Activated CD4-positive, alpha-beta T cell treated with anti-CD3 and anti-CD28 coated beads for 36 hours (primary cell): ENCODE data around the gene PDZD4. TPM values are rescaled to one million over a fixed set of nuclear protein-coding genes. Genes with fewer than 3 reads are reported as not detected.

Experiments
- ATAC-seq: fragments of 200-7000 bp; cut with Tn5 transposase; one replicate; pipeline ENCODE4 v1.10.0; 2021; ENCODE audit warnings: mild to moderate bottlenecking, moderate library complexity
- CTCF ChIA-PET: fragments of 350-600 bp; sonication (Branson Sonifier 250); formaldehyde crosslinking; loops from one replicate; lab custom pipeline; 2021; ENCODE audit warnings: antibody characterized with exemption; lab: Charles Lee
- POLR2A ChIA-PET: fragments of 350-600 bp; sonication (Branson Sonifier 250); formaldehyde crosslinking; loops from one replicate; lab custom pipeline; 2021; ENCODE audit warnings: antibody characterized with exemption, inconsistent platforms; lab: Charles Lee
- DNase-seq: peaks from one replicate; pipeline ENCODE4 v3.0.0-alpha.2; 2020
- H3K27ac Mint-ChIP-seq: one replicate; pipeline ENCODE4 v1.8.0; 2021; ENCODE audit warnings: mixed read lengths
- H3K27me3 Mint-ChIP-seq: one replicate; pipeline ENCODE4 v1.8.0; 2021; ENCODE audit warnings: mixed read lengths
- H3K36me3 Mint-ChIP-seq: one replicate; pipeline ENCODE4 v1.8.0; 2021; ENCODE audit warnings: low read depth, mixed read lengths
- H3K4me1 Mint-ChIP-seq: one replicate; pipeline ENCODE4 v1.8.0; 2021; ENCODE audit warnings: mixed read lengths
- H3K4me3 Mint-ChIP-seq: one replicate; pipeline ENCODE4 v1.8.0; 2021; ENCODE audit warnings: mild to moderate bottlenecking, moderate library complexity, mixed read lengths
- H3K9me3 Mint-ChIP-seq: one replicate; pipeline ENCODE4 v1.8.0; 2021; ENCODE audit warnings: low read depth, mixed read lengths
- intact Hi-C, 2 experiments: fragments of 100-400 bp; cut with DNase I in 1 of 2; cut with micrococcal nuclease in 1 of 2; formaldehyde crosslinking; loops; one replicate each; pipeline versions ENCODE4 v1.14.2 to v1.15.1; 2022 to 2024; cut with DNase I, micrococcal nuclease
- total RNA-seq, 2 experiments: library from RNA; stranded (reverse); gene quantifications; one replicate each; pipeline ENCODE4 v1.2.3, GENCODE V29; 2021

Gene PDZD4
- total RNA-seq, 2 experiments from 2014 or later, result 2.4 to 4.3 TPM

DNA sequence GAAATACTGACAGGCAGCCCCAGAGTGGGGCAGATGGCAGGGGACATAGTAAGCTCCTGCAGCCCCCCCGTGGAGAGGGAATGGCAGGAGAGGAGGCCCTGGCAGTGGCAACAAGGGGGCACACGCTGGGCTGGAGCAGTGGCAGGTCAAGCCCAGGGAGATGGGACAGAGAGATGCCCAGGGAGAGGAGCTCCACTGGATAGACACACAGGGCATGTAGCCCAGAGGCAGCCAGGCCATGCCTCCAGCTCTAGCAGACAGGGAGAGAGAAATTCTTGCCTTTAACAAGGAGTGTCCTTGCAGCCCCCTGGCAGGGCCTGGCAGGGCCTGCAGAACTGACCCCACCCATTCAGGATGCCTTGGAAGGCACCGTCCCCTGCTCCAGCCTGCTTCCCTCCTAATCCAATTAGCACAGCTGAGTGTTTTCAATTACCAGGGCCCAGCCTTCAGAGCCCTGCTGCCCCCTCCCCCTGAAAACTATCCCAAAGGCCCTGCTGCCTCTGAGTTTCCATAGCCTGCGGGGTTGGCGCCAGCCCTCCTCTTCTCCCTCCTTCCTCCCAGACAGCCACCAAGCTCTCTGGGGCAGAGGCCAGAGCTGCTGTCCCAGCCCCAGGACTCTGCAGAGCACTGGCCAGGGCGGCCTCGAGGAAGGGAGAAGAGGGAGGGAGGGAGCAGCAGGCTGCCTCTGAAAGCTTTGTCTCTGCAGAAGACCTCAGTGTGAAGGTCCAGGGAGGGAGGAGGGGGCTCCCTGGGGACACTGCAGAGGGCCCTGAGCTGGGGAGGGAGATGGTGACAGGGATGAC, 43.1 kb upstream of the PDZD4 start:
- Mint-ChIP-seq H3K36me3 (no peaks in the 10 kb centered on the region), H3K4me3 (no peak overlapping the region), H3K27ac (no peak overlapping the region), H3K9me3 (no peaks in the 10 kb centered on the region), H3K27me3 (peaks cover 7% of the 10 kb centered on the region), H3K4me1 (peaks cover 5% of the 10 kb centered on the region)
- ChIA-PET POLR2A (no interaction called here), CTCF (interaction anchor here (0.7 kb wide), 1 partner anchor 41 kb away, joined by 4 read pairs; no protein-coding TSS in a partner anchor)
- intact Hi-C loops, result no loop called here
- no peak for DNase-seq
- ATAC-seq, result no peak

DNA sequence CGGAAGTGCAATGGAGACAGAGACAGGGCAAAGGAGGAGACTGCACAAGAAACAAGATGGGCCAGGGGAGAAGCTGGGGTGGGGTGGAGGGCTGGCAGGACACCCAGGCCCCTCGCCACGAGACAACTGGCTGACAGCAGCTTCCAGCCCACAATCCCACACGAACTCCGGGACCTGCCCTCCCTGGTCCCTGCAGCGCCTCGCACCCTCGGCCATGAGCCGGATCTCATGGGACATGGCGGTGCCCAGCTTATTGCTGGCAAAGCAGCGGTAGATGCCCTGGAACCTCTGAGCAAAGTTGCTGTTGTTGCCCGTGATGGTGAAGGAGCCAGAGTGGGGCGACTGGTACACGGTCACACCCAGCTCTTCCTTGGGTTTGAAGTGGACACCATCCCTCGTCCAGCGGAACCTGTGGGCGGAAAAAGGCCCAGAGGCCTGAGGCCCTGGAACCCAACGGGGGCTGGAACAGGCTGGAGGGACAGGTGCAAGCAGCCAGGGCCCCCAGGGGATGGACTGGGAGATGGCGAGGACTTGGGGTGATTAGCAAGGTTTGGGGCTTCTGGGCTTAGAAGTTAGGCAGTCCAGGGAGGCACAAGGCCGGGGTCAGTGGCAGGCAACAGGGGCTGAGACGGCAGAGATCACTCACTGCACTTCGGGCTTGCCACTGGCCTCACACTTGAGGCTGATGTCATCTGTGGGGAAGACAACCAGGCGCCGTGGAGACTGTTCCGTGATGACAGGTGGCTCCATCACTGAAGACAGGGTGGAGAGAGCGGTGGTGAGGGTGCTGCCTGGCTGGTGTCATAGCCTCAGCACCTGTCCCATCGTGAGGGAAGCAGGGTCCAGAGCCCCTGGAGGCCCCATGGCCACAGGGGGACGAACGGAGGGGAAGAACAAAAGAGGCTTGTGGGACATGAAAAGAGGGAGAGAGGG, 41.9 kb upstream of the PDZD4 start:
- Mint-ChIP-seq H3K9me3 (no peaks in the 10 kb centered on the region), H3K4me3 (no peak overlapping the region), H3K27ac (no peak overlapping the region), H3K27me3 (peaks cover 4% of the 10 kb centered on the region), H3K36me3 (no peaks in the 10 kb centered on the region), H3K4me1 (no peaks in the 10 kb centered on the region)
- POLR2A ChIA-PET, result no interaction called here
- intact Hi-C loops, result no loop called here
- CTCF ChIA-PET, result no interaction called here
- ATAC-seq, result no peak
- DNase-seq, result no peak

DNA sequence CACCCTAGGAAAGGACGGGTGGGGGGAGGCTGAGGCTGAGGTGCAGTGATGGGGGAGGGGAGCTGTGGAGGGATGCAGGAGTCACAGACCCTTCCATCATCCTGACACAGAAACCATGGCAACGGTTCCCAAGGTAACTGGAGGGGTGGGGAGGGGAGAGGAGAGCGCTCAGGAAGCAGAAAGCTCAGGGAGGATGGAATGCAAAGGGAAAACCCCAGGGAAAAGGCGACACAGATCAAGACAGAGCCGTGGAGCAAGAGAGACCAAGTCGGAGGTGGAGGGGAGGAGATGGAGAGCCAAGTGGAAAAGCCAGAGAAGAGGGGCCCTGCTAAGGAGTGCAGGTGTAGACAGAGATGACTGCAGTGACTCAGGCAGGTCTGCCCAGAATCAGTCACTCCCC, 41.1 kb upstream of the PDZD4 start:
- POLR2A ChIA-PET, result no interaction called here

DNA sequence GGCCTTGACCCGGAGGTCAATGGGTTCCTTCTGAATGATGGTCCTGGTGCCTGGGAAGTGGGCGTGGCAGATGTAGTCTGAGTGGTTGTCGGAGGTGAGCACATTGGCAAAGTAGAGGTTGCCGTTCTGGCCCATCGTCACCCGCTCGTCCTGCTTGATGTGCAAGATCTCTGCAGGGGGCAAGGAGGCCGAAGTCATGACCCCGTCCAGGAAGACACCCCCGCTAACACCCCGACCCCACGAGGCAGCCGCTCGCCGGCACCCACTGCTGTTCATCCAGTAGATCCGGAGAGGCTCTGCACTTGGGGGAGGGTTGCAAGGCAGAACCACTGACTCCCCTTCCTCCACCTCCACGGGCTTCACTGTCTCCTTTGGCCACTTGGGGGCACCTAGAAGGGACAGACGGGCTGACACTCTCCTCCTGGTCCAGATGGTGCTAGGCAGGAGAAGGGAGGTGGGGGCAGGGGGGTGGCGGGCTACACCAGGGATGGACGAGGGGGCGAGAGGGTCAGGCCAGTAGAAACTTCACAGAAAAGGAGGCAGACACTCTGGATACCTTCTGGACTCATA, 40.5 kb upstream of the PDZD4 start:
- intact Hi-C loops, result no loop called here
- CTCF ChIA-PET, result no interaction called here
- Mint-ChIP-seq H3K27me3 (no peaks in the 10 kb centered on the region), H3K9me3 (no peaks in the 10 kb centered on the region), H3K36me3 (no peaks in the 10 kb centered on the region), H3K27ac (no peak overlapping the region), H3K4me3 (no peak overlapping the region), H3K4me1 (no peaks in the 10 kb centered on the region)
- no peak for DNase-seq
- POLR2A ChIA-PET, result no interaction called here
- no peak for ATAC-seq

More for the DNA sequence above, 41.1 kb upstream of the PDZD4 start:
- Mint-ChIP-seq H3K9me3 (no peaks in the 10 kb centered on the region), H3K36me3 (no peaks in the 10 kb centered on the region), H3K27ac (no peak overlapping the region), H3K27me3 (peaks cover 4% of the 10 kb centered on the region), H3K4me1 (no peaks in the 10 kb centered on the region), H3K4me3 (no peak overlapping the region)
- CTCF ChIA-PET, result no interaction called here
- no peak for ATAC-seq
- DNase-seq, result no peak
- intact Hi-C loops, result no loop called here

DNA sequence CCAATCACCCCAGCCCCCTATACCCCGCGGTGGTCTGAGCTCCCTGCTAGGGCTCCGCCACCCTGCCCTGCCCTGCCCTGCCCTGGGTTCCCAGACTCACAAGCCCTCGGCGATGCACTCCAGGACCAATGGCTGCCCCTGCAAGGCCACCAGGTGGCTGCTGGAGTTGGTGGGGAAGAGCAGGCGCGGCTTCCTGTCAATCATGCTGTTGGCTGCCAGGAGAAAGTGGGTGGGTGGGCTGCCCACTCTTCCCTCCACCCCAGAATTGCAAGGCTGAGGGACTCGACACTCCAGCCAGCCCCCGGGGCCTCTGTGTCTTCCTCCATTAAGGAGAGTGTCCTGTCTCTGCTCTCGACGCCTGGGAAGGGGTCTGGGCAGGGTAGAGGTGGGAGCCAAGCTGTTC, 39.9 kb upstream of the PDZD4 start:
- H3K27me3 Mint-ChIP-seq, result no peaks in the 10 kb centered on the region
- intact Hi-C loops, result no loop called here
- POLR2A ChIA-PET, result no interaction called here
- no peaks in the 10 kb centered on the region for H3K36me3 Mint-ChIP-seq
- H3K4me1 Mint-ChIP-seq, result no peaks in the 10 kb centered on the region
- no peak for ATAC-seq
- no peaks in the 10 kb centered on the region for H3K9me3 Mint-ChIP-seq
- CTCF ChIA-PET, result no interaction called here
- no peak overlapping the region for H3K4me3 Mint-ChIP-seq
- no peak overlapping the region for H3K27ac Mint-ChIP-seq
- no peak for DNase-seq

DNA sequence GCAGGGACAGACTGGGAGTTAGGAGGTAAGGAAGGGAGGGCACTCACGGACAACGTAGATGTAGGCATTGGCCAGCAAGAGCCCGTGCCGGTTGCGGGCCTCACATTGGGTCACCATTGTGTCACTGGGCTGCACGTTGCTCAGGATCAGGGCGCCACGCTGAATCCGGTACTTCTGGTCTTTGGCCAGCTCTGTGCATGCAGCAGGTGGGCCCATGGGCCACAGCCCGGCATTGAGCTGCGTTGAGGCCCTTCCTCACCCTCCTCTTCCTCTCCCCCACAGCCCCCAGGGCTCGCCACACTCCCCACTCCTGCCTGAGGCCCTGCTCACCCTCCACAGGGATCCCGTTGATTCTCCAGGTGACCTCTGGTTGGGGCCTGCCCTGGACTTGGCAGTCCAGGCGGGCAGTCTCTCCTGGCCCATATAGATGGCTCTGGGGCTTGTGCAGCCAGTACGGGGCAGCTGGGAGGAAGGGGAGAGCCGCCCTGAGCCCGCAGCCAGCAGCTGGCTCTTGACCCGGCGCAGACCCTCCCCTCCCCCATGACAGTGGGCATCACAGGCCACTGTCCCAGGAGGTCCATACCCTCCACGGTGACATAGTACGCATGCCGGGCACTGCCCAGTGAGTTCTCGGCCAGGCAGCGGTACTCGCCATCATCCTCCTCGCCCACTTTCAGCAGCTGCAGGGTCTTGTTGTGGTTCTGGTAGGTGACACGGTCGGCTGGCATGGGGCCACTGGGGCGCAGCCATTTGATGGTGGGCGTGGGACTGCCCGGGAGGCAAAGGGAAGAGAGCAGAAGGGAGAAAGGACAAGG, 39.3 kb upstream of the PDZD4 start:
- Mint-ChIP-seq H3K27ac (no peak overlapping the region), H3K4me3 (no peak overlapping the region), H3K27me3 (no peaks in the 10 kb centered on the region), H3K4me1 (no peaks in the 10 kb centered on the region), H3K9me3 (no peaks in the 10 kb centered on the region), H3K36me3 (no peaks in the 10 kb centered on the region)
- intact Hi-C loops, result no loop called here
- no peak for DNase-seq
- ChIA-PET CTCF (interaction anchor here (0.8 kb wide), 1 partner anchor 18 kb away, joined by 3 read pairs; no protein-coding TSS in a partner anchor), POLR2A (no interaction called here)
- ATAC-seq, result no peak

DNA sequence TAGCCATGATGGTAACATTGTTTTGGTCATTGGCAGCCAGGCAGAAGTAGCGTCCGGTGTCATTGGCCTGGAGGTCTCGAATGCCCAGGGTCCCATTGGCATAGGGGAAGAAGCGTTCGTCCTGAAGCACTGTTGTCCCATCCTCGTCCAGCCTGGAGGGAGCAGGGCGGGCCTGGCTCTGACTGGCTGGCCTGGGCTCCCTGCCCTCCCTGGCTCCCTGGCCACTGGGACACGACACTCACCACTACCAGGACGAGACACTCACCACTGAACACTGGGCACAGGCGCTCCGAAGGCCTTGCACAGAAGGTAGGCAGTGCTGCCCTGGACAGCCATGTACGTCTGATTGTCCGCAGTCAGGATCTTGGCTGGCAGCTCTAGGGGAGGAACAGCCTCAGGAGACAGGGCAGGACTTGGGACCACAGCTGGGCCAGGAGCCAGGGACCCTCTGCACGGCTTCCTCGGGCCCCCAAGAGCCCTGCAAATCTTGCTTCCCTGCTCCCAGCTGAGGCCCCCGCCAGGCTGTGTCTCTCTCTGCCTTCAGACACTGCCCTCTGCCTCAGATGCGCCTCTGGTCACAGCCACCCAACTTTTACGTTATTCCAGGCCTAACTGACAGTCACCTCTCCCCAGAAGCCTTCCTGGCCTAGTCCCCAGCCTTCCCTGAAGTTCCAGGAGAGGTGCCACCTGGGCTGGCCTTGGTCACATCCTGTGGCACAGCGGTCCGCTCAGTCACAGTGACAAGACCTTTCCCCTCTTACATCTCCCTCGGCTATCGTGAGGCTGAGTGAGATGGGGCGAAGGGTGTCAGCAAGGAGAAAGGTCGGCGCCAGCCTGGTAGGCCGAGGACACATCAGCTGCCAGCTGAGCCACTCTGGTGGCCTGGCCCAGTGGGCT, 38.5 kb upstream of the PDZD4 start:
- Mint-ChIP-seq H3K4me3 (no peak overlapping the region), H3K27ac (no peak overlapping the region), H3K9me3 (no peaks in the 10 kb centered on the region), H3K27me3 (no peaks in the 10 kb centered on the region), H3K36me3 (no peaks in the 10 kb centered on the region), H3K4me1 (no peaks in the 10 kb centered on the region)
- POLR2A ChIA-PET, result no interaction called here
- ATAC-seq (no peak), DNase-seq (no peak)
- intact Hi-C loops, result no loop called here
- CTCF ChIA-PET, result interaction anchor here (0.8 kb wide), 1 partner anchor 17 kb away, joined by 3 read pairs; no protein-coding TSS in a partner anchor

DNA sequence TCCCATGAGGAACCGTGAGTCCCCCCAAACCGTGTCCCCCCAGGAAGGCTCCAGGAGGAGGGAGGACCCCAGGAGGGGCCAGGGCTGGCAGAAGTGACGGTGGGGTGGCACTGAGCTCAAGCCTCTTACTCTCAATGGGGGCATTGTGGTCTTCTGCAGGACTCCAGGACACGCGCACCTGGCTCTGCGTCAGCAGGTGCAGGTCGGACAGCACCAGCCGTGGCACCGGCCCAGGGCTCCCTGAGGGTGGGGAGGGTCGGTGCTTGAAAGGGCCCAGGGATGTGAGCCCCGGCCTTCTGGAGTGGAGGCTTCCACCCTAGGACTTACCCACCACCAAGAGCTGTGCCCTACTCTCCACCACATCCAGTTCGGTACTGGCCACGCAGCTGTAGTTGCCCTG, 37.3 kb upstream of the PDZD4 start:
- Mint-ChIP-seq H3K27me3 (no peaks in the 10 kb centered on the region), H3K9me3 (no peaks in the 10 kb centered on the region), H3K4me3 (no peak overlapping the region), H3K36me3 (no peaks in the 10 kb centered on the region), H3K4me1 (no peaks in the 10 kb centered on the region), H3K27ac (no peak overlapping the region)
- ATAC-seq, result no peak
- ChIA-PET CTCF (no interaction called here), POLR2A (no interaction called here)
- no peak for DNase-seq
- intact Hi-C loops, result no loop called here

DNA sequence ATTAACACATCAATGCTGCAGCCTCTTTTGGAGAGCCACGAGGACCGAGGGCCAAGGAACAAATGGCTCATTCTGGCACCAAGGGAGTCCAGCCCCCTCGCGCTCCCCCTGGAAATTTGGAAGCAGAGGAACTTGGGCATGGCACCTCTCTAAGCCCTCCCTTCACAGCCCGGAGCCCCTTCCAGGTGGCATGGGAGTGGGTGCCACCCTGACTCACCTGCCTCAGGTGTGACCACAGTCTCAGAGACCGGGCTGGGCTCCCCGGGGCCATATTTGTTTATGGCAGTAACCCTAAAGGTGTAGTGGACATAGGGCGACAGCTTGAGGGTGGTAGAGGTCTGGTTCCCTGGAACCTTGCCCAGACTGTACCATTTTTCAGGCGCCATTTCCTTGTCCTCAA, 36.8 kb upstream of the PDZD4 start:
- no peak for ATAC-seq
- ChIA-PET CTCF (no interaction called here), POLR2A (no interaction called here)
- H3K27me3 Mint-ChIP-seq, result no peaks in the 10 kb centered on the region
- intact Hi-C loops, result no loop called here
- H3K9me3 Mint-ChIP-seq, result no peaks in the 10 kb centered on the region
- H3K4me3 Mint-ChIP-seq, result no peak overlapping the region
- no peaks in the 10 kb centered on the region for H3K4me1 Mint-ChIP-seq
- DNase-seq, result no peak
- no peak overlapping the region for H3K27ac Mint-ChIP-seq
- H3K36me3 Mint-ChIP-seq, result no peaks in the 10 kb centered on the region

DNA sequence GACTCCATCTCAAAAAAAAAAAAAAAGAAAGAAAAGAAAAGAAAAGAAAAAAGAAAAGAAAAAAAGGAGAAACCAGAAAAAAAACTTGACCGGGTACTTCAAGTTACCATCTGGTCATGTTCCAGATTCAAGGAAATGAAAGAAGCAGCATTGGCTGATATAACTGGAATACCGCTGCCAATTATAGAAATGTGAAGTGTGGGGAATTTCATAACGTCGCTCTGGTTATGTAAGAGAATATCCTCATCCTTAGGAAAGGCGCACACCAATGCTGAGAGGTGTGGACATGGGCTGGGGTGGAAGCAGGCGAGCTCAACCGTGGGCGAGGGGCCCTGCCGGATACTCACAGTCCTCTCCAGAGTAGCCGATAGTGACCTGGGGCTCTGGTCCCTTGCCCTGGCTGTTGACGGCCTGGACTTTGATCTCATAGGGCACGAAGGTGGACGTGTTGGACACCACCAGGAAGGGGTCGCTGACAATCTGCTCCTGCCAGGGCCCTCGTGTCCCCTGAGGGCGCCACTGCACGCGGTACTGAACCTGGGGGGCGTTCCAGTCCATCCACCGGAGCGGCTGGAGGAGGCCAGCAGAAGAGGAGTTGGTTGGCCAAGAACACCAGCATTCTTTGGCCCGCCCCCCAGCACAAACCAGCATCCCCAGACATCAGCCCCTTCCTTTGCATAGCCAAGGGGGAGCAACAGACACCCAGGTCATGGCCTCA, 36.1 kb upstream of the PDZD4 start:
- H3K27me3 Mint-ChIP-seq, result no peaks in the 10 kb centered on the region
- intact Hi-C loops, result no loop called here
- H3K4me3 Mint-ChIP-seq, result no peak overlapping the region
- CTCF ChIA-PET, result no interaction called here
- H3K4me1 Mint-ChIP-seq, result no peaks in the 10 kb centered on the region
- H3K9me3 Mint-ChIP-seq, result no peaks in the 10 kb centered on the region
- ATAC-seq (no peak), DNase-seq (no peak)
- POLR2A ChIA-PET, result no interaction called here
- H3K27ac Mint-ChIP-seq, result no peak overlapping the region
- H3K36me3 Mint-ChIP-seq, result no peaks in the 10 kb centered on the region
